Adipocyte (in vitro differentiated cells): ENCODE measurements around the gene MEIS3.
"Not testable (repeated sequence)": the region's sequence is repeated elsewhere in the genome, so short reads cannot be mapped to it uniquely, and the experiment has no call there.

ENCODE experiments used
- DNase-seq: peaks from one replicate; pipeline ENCODE4 v3.0.0-alpha.2; 2015; ENCODE audit warnings: low read depth
- H3K27me3 ChIP-seq: replicated peaks from 2 replicates; pipeline ENCODE4 v1.7.0; 2013; ENCODE audit warnings: mild to moderate bottlenecking, low read length, moderate library complexity; ENCODE audit not compliant: control insufficient read depth, insufficient read depth
- H3K36me3 ChIP-seq: 2 replicates; pipeline ENCODE4 v1.7.0; 2013; ENCODE audit warnings: low read length, mild to moderate bottlenecking, moderate library complexity; ENCODE audit not compliant: control insufficient read depth, insufficient read depth, severe bottlenecking
- H3K4me1 ChIP-seq: 2 replicates; pipeline ENCODE4 v1.7.0; 2013; ENCODE audit warnings: mild to moderate bottlenecking, low read length, moderate library complexity; ENCODE audit not compliant: control insufficient read depth, insufficient read depth
- H3K4me3 ChIP-seq: 2 replicates; pipeline ENCODE4 v1.7.0; 2013; ENCODE audit warnings: mild to moderate bottlenecking, low read length, moderate library complexity
- H3K9ac ChIP-seq: 2 replicates; pipeline ENCODE4 v1.7.0; 2013; ENCODE audit warnings: mild to moderate bottlenecking, low read length, moderate library complexity
- H3K9me3 ChIP-seq: 2 replicates; pipeline ENCODE4 v1.7.0; 2013; ENCODE audit warnings: mild to moderate bottlenecking, low read length, moderate library complexity; ENCODE audit not compliant: control insufficient read depth

MEIS3 gene

DNA sequence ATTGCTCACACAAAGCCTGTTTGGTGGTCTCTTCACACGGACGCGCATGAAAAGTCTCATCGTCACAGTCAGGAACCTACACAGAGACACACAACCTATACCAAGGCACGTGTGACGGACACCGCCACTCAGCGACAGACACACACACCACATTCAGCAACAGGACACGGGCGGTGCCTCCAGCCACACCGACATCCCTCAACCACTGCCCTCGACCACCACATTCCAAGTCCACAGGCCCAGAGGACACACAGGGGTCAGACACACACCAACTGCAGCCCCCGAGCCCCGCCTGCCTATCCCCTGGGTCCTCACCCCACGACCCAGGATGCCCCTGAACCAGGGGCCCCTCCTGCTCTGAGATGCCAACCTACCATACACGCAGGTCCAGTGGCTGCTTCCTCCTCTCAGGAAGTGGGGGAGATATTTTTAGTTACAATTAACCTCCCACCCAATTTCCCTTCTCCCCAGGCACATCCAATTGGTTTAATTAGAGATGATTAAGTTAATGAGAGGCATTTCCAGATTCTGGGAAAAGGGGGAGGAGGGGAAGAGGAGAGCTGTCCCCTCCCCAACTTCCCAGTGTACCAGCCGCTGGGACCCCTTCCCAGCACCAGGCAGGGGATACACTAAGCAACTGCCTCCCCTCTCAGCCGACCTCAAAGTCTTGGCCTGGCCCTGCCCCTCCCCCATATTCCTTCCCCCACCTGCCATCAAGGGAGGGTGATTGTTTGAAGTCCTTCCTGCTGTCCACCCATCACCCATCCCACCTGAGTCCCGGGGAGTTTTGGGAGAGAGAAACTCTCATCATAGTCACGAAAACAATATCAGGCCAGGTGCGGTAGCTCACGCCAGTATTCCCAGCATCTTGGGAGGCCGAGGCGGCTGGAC lies 20.4 kb downstream of the MEIS3 start:
- Histone ChIP-seq H3K9ac (no peak overlapping the region), H3K9me3 (no peaks in the 10 kb centered on the region), H3K4me3 (no peak overlapping the region), H3K36me3 (no peaks in the 10 kb centered on the region), H3K4me1 (no peaks in the 10 kb centered on the region), H3K27me3 (peaks cover 12% of the 10 kb centered on the region)
- DNase-seq: no peak

GRCh38 chr19:47391510-47392223 lies 27.7 kb downstream of the MEIS3 start:
- DNase-seq: peak; percentile 88
- Histone ChIP-seq H3K9ac (no peak overlapping the region), H3K4me3 (no peak overlapping the region)

DNA sequence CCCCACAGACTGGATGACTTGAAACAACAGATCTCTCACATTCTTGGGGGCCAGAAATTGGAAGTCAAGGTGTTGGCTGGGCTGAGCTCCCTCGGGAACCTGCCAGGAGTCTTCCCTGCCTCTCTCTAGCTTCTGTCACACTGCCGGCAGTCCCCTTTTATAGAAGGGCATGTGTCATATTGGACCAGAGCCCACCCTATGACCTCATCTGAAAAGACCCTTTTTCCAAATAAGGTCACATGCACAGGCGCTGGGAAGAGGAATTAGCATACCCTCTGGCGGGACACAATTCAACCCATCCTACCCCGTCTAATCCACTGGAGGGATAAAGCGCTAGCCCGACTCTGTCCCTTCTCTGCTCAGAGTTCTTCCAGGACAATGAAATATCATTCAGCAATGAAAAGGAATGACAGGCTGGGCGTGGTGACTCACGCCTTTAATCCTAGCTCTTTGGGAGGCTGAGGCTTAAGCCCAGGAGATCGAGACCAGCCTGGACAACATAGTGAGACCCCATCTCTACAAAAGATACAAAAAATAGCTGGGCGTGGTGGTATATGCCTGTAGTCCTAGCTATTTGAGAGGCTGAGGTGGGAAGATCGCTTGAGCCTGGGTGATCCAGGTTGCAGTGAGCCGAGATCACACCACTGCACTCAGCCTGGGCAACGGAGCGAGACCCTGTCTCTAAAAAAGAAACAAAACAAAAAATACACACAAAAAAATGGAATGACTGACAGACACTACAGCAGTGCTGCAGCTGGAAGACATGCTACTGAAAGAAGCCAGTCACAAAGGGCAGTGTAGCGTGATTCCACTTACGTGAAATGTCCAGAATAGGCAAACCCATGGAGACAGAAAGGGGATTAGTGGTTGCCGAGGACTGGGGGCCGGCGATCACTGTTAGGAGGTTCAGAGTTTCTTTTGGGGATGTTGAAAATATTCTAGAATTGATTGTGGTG lies 28.5 kb downstream of the MEIS3 start:
- H3K9ac ChIP-seq: no peak overlapping the region
- peaks cover 3% of the 10 kb centered on the region for H3K27me3 ChIP-seq
- no peaks in the 10 kb centered on the region for H3K36me3 ChIP-seq
- H3K9me3 ChIP-seq: no peaks in the 10 kb centered on the region
- H3K4me3 ChIP-seq: no peak overlapping the region
- DNase-seq: no peak
- no peaks in the 10 kb centered on the region for H3K4me1 ChIP-seq

More at GRCh38 chr19:47391510-47392223, 27.7 kb downstream of the MEIS3 start:
- Histone ChIP-seq H3K36me3 (no peaks in the 10 kb centered on the region), H3K4me1 (no peaks in the 10 kb centered on the region), H3K9me3 (no peaks in the 10 kb centered on the region), H3K27me3 (peaks cover 3% of the 10 kb centered on the region)

DNA sequence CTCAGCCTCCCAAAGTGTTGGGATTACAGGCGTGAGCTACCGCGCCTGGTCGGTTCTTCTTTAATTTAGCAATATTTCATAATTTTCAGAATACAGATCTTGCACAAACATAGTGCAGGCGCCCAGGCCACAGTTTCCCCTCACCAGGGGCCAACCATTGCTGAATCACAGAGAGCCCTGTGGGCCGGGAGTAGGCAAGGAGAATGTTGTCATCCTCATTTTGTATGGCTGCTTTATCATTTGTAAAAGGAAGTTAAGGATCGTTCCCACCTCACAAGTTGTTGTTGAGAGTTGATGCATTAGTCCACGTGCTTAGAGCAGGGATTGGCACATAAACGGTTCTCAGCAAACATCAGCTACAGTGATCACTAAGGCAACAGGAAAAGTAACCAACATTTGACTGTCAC lies 30.2 kb downstream of the MEIS3 start:
- Histone ChIP-seq H3K9ac (no peak overlapping the region), H3K36me3 (no peaks in the 10 kb centered on the region), H3K4me1 (no peaks in the 10 kb centered on the region), H3K4me3 (no peak overlapping the region), H3K9me3 (no peaks in the 10 kb centered on the region), H3K27me3 (peaks cover 3% of the 10 kb centered on the region)
- DNase-seq: no peak

DNA sequence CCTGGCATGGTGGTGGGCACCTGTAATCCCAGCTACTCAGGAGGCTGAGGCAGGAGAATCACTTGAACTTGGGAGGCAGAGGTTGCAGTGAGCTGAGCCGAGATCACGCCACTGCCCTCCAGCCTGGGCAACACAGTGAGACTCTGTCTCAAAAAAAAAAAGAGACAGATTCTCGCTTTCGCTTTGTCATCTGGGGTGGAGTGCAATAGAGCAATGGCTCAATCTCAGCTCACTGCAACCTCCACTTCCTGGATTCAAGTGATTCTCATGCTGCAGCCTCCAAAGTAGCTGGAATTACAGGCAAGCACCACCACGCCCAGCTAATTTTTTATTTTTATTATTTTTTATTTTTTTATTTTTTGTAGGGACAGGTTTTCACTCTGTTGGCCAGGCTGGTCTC lies 30.6 kb downstream of the MEIS3 start:
- H3K27me3 ChIP-seq, H3K9ac ChIP-seq, H3K9me3 ChIP-seq, H3K36me3 ChIP-seq, DNase-seq, H3K4me3 ChIP-seq, H3K4me1 ChIP-seq: not testable (repeated sequence)

- H3K4me1 ChIP-seq, H3K9me3 ChIP-seq, H3K36me3 ChIP-seq, H3K27me3 ChIP-seq, H3K9ac ChIP-seq, H3K4me3 ChIP-seq, DNase-seq: not testable (repeated sequence)
Observed at GRCh38 chr19:47387623-47388022, 31.7 kb downstream of the MEIS3 start.

DNA sequence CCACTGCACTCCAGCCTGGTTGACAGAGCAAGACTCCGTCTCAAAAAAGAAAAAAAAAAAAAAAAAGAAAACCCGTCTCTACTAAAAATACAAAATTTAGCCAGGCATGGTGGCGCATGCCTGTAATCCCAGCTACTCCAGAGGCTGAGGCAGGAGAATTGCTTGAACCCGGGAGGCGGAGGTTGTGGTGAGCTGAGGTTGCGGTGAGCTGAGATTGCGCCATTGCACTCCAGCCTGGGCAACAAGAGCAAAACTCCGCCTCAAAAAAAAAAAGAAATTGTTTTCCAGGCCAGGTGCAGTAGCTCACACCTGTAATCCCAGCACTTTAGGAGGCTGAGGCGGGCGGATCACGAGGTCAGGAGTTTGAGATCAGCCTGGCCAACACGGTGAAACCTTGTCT lies 32.7 kb downstream of the MEIS3 start:
- H3K27me3 ChIP-seq, H3K36me3 ChIP-seq, DNase-seq, H3K9ac ChIP-seq, H3K4me1 ChIP-seq, H3K9me3 ChIP-seq, H3K4me3 ChIP-seq: not testable (repeated sequence)

DNA sequence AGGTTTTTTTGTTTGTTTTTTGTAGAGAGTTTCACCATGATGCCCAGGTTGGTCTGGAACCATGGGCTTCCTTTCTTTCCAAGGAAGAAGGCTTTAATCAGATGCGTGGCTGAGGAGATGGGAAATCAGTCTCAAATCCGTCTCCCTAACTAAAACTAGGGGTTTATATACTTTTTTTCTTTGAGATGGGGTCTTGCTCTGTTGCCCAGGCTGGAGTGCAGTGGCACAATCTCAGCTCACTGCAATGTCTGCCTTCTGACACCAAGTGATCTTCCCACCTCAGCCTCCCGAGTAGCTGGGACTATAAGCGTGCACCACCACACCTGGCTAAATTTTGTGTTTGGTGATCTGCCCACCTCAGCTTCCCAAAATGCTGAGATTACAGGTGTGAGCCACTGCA lies 34.8 kb downstream of the MEIS3 start:
- not testable (repeated sequence) for DNase-seq, H3K4me1 ChIP-seq, H3K27me3 ChIP-seq, H3K9me3 ChIP-seq, H3K4me3 ChIP-seq, H3K9ac ChIP-seq
- peaks cover 27% of the 10 kb centered on the region for H3K36me3 ChIP-seq

GRCh38 chr19:47383890-47384289 lies 35.4 kb downstream of the MEIS3 start:
- not testable (repeated sequence) for H3K9ac ChIP-seq, H3K9me3 ChIP-seq, H3K4me3 ChIP-seq, H3K27me3 ChIP-seq, H3K4me1 ChIP-seq, DNase-seq
- H3K36me3 ChIP-seq: peaks cover 32% of the 10 kb centered on the region

GRCh38 chr19:47381653-47382279 lies 37.6 kb downstream of the MEIS3 start:
- no peaks in the 10 kb centered on the region for H3K9me3 ChIP-seq
- H3K36me3 ChIP-seq: peaks cover 47% of the 10 kb centered on the region
- H3K4me3 ChIP-seq: no peak overlapping the region
- no peak overlapping the region for H3K9ac ChIP-seq
- H3K27me3 ChIP-seq: no peaks in the 10 kb centered on the region
- DNase-seq: no peak
- peaks cover 4% of the 10 kb centered on the region for H3K4me1 ChIP-seq
